ENCODE data around the gene RAB11FIP5.

RAB11FIP5 gene

GRCh38 chr2:73050121-73050545 is 62.6 kb downstream of the RAB11FIP5 start:
- Mint-ChIP-seq H3K9me3 (peaks cover 4% of the 10 kb centered on the region), H3K4me3 (no peak overlapping the region), H3K27me3 (ENCODE audit: low read depth, poor library complexity) (peaks cover 6% of the 10 kb centered on the region), H3K4me1 (peaks cover 15% of the 10 kb centered on the region), H3K27ac (no peak overlapping the region), H3K36me3 (ENCODE audit: low read depth) (peaks cover 14% of the 10 kb centered on the region)
- DNase-seq = no peak
- TF ChIP-seq CTCF (IDR thresholded peaks at IDR 0.05) = no peak

- Mint-ChIP-seq H3K9me3 (peaks cover 4% of the 10 kb centered on the region), H3K36me3 (ENCODE audit: low read depth) (peaks cover 4% of the 10 kb centered on the region), H3K27ac (no peak overlapping the region), H3K27me3 (ENCODE audit: low read depth, poor library complexity) (peaks cover 4% of the 10 kb centered on the region), H3K4me3 (no peak overlapping the region), H3K4me1 (no peaks in the 10 kb centered on the region)
- no peak for DNase-seq
- no peak for TF ChIP-seq CTCF (IDR thresholded peaks at IDR 0.05)
Observed at GRCh38 chr2:73043929-73044832, 68.6 kb downstream of the RAB11FIP5 start.

GRCh38 chr2:73043276-73043675 is 69.5 kb downstream of the RAB11FIP5 start:
- DNase-seq = no peak
- peaks cover 5% of the 10 kb centered on the region for H3K36me3 Mint-ChIP-seq (ENCODE audit: low read depth)
- peaks cover 4% of the 10 kb centered on the region for H3K9me3 Mint-ChIP-seq
- no peak for TF ChIP-seq CTCF (IDR thresholded peaks at IDR 0.05)
- no peak overlapping the region for H3K4me3 Mint-ChIP-seq
- peaks cover 7% of the 10 kb centered on the region for H3K27me3 Mint-ChIP-seq (ENCODE audit: low read depth, poor library complexity)
- no peaks in the 10 kb centered on the region for H3K4me1 Mint-ChIP-seq
- H3K27ac Mint-ChIP-seq = no peak overlapping the region

- no peak overlapping the region for H3K27ac Mint-ChIP-seq
- no peak for TF ChIP-seq CTCF (IDR thresholded peaks at IDR 0.05)
- peaks cover 7% of the 10 kb centered on the region for H3K27me3 Mint-ChIP-seq (ENCODE audit: low read depth, poor library complexity)
- DNase-seq = no peak
- peaks cover 5% of the 10 kb centered on the region for H3K36me3 Mint-ChIP-seq (ENCODE audit: low read depth)
- peaks cover 5% of the 10 kb centered on the region for H3K4me1 Mint-ChIP-seq
- no peaks in the 10 kb centered on the region for H3K9me3 Mint-ChIP-seq
- H3K4me3 Mint-ChIP-seq = no peak overlapping the region
Observed at GRCh38 chr2:73037947-73038585, 74.7 kb downstream of the RAB11FIP5 start.

- H3K27ac Mint-ChIP-seq = no peak overlapping the region
- TF ChIP-seq CTCF (IDR thresholded peaks at IDR 0.05) = no peak
- DNase-seq = no peak
Observed at GRCh38 chr2:73036766-73037165, 76.0 kb downstream of the RAB11FIP5 start.

More at GRCh38 chr2:73036766-73037165, 76.0 kb downstream of the RAB11FIP5 start:
- H3K36me3 Mint-ChIP-seq (ENCODE audit: low read depth) = peaks cover 5% of the 10 kb centered on the region
- no peaks in the 10 kb centered on the region for H3K9me3 Mint-ChIP-seq
- no peak overlapping the region for H3K4me3 Mint-ChIP-seq
- peaks cover 4% of the 10 kb centered on the region for H3K27me3 Mint-ChIP-seq (ENCODE audit: low read depth, poor library complexity)
- peaks cover 5% of the 10 kb centered on the region for H3K4me1 Mint-ChIP-seq
